Left ventricle myocardium inferior (tissue), 1 donor: ENCODE data around the gene MT1G. TPM values are rescaled to one million over a fixed set of nuclear protein-coding genes. Genes with fewer than 3 reads are reported as not detected.

Experiments
- DNase-seq: peaks from one replicate; pipeline ENCODE4 v3.0.0-alpha.2; 2020
- H3K27ac ChIP-seq: fragments of 200-600 bp; replicated peaks from 2 replicates; pipeline ENCODE4 v1.8.0; 2021
- H3K27me3 ChIP-seq: fragments of 200-600 bp; 2 replicates; pipeline ENCODE4 v1.8.0; 2021; ENCODE audit warnings: low read depth
- H3K36me3 ChIP-seq: fragments of 200-600 bp; 2 replicates; pipeline ENCODE4 v1.8.0; 2021
- H3K4me1 ChIP-seq: fragments of 200-600 bp; 2 replicates; pipeline ENCODE4 v1.8.0; 2021
- H3K4me3 ChIP-seq: fragments of 200-600 bp; 2 replicates; pipeline ENCODE4 v1.8.0; 2021; ENCODE audit warnings: mild to moderate bottlenecking, moderate library complexity
- H3K9me3 ChIP-seq: fragments of 200-600 bp; replicated peaks from 2 replicates; pipeline ENCODE4 v1.8.0; 2021
- CTCF ChIP-seq: fragments of 200-600 bp; IDR thresholded peaks from 2 replicates; pipeline ENCODE4 v1.8.0; 2021; ENCODE audit warnings: antibody characterized with exemption, mild to moderate bottlenecking, borderline replicate concordance
- intact Hi-C: fragments of 100-400 bp; cut with micrococcal nuclease; formaldehyde crosslinking; loops from one replicate; pipeline ENCODE4 v1.11.0; 2022
- total RNA-seq: library from RNA; stranded (reverse); fragmentation: NEBNext Ultra II Directional; extraction: Animal tissue kit (Norgen Biotek cat#: 25700); gene quantifications from one replicate; pipeline ENCODE4 v1.2.1, GENCODE V29; 2021
- donor health status: DM: no; HTN: yes; CAD: no; lungs with severe emphysema.

The MT1G gene
- total RNA-seq, 1 donor from 2014 or later: not detected

- H3K4me3 ChIP-seq: no peak overlapping the region
- peaks cover 7% of the 10 kb centered on the region for H3K9me3 ChIP-seq
- no peaks in the 10 kb centered on the region for H3K36me3 ChIP-seq
- H3K4me1 ChIP-seq: peaks cover 8% of the 10 kb centered on the region
- no peaks in the 10 kb centered on the region for H3K27me3 ChIP-seq
- no peak for DNase-seq
- no peak for TF ChIP-seq CTCF
- no peak overlapping the region for H3K27ac ChIP-seq
- intact Hi-C loops: loop anchor here (5.0 kb wide), 2 partner anchors 99 to 189 kb away; no protein-coding TSS in a partner anchor
These were observed 33.7 kb upstream of the MT1G start for GRCh38 chr16:56701534-56701933.

GRCh38 chr16:56700631-56701030, 32.8 kb upstream of the MT1G start:
- H3K36me3 ChIP-seq: no peaks in the 10 kb centered on the region
- H3K4me1 ChIP-seq: peaks cover 8% of the 10 kb centered on the region
- H3K27me3 ChIP-seq: no peaks in the 10 kb centered on the region
- intact Hi-C loops: loop anchor here (5.0 kb wide), 2 partner anchors 98 to 188 kb away; no protein-coding TSS in a partner anchor
- DNase-seq: no peak
- H3K9me3 ChIP-seq: peaks cover 7% of the 10 kb centered on the region
- TF ChIP-seq CTCF: no peak
- H3K4me3 ChIP-seq: no peak overlapping the region
- H3K27ac ChIP-seq: no peak overlapping the region

GRCh38 chr16:56700195-56700594, 32.3 kb upstream of the MT1G start:
- no peaks in the 10 kb centered on the region for H3K27me3 ChIP-seq
- no peaks in the 10 kb centered on the region for H3K36me3 ChIP-seq
- H3K4me3 ChIP-seq: no peak overlapping the region
- peaks cover 7% of the 10 kb centered on the region for H3K9me3 ChIP-seq
- intact Hi-C loops: loop anchor here (5.0 kb wide), 2 partner anchors 98 to 188 kb away; no protein-coding TSS in a partner anchor
- H3K27ac ChIP-seq: no peak overlapping the region
- no peak for TF ChIP-seq CTCF
- peaks cover 8% of the 10 kb centered on the region for H3K4me1 ChIP-seq
- DNase-seq: no peak

- H3K4me1 ChIP-seq: peaks cover 8% of the 10 kb centered on the region
- no peaks in the 10 kb centered on the region for H3K27me3 ChIP-seq
- H3K4me3 ChIP-seq: no peak overlapping the region
- H3K36me3 ChIP-seq: no peaks in the 10 kb centered on the region
- no peak for TF ChIP-seq CTCF
- intact Hi-C loops: no loop called here
- peaks cover 7% of the 10 kb centered on the region for H3K9me3 ChIP-seq
- H3K27ac ChIP-seq: no peak overlapping the region
- DNase-seq: no peak
These were observed 29.7 kb upstream of the MT1G start for GRCh38 chr16:56697456-56698155.

- no peak for TF ChIP-seq CTCF
- H3K27ac ChIP-seq: no peak overlapping the region
- peaks cover 7% of the 10 kb centered on the region for H3K9me3 ChIP-seq
- peaks cover 6% of the 10 kb centered on the region for H3K4me1 ChIP-seq
- H3K36me3 ChIP-seq: no peaks in the 10 kb centered on the region
- H3K27me3 ChIP-seq: no peaks in the 10 kb centered on the region
- intact Hi-C loops: no loop called here
- DNase-seq: no peak
- H3K4me3 ChIP-seq: no peak overlapping the region
These were observed 27.4 kb upstream of the MT1G start for GRCh38 chr16:56695246-56695645.
